Loucy (cell line): Measurements from ENCODE around the gene EXOC3L4.
"Not testable (repeated sequence)": the region's sequence is repeated elsewhere in the genome, so short reads cannot be mapped to it uniquely, and the experiment has no call there.

Experiments used
- H2AFZ ChIP-seq: fragments of 200-600 bp; sonication (generic); 2 replicates; pipeline ENCODE4 v1.6.0; 2016; ENCODE audit warnings: antibody characterized with exemption, mild to moderate bottlenecking, low read length, moderate library complexity
- H3F3A ChIP-seq: fragments of 200-600 bp; 2 replicates; pipeline ENCODE4 v1.6.0; 2016; ENCODE audit warnings: antibody characterized with exemption, low read depth, mild to moderate bottlenecking
- H3K27me3 ChIP-seq: fragments of 200-600 bp; sonication (generic); 2 replicates; pipeline ENCODE4 v1.6.1; 2014; ENCODE audit warnings: low read length, mild to moderate bottlenecking; ENCODE audit not compliant: insufficient read depth, poor library complexity, severe bottlenecking
- H3K36me3 ChIP-seq: fragments of 200-600 bp; sonication (generic); 2 replicates; pipeline ENCODE4 v1.6.1; 2016; ENCODE audit warnings: low read length; ENCODE audit not compliant: insufficient read depth
- H3K4me1 ChIP-seq: fragments of 200-600 bp; sonication (generic); 2 replicates; pipeline ENCODE4 v1.5.1; 2014; ENCODE audit warnings: low read length, mild to moderate bottlenecking; ENCODE audit not compliant: insufficient read depth, poor library complexity, severe bottlenecking
- H3K4me2 ChIP-seq: fragments of 200-600 bp; sonication (generic); 2 replicates; pipeline ENCODE4 v1.6.0; 2014; ENCODE audit warnings: antibody characterized with exemption, low read length, low read depth, mild to moderate bottlenecking; ENCODE audit not compliant: poor library complexity, severe bottlenecking
- H3K4me3 ChIP-seq: fragments of 200-600 bp; sonication (generic); 2 replicates; pipeline ENCODE4 v1.5.1; 2014; ENCODE audit warnings: low read length, mild to moderate bottlenecking, mixed read lengths; ENCODE audit not compliant: poor library complexity, severe bottlenecking
- H3K79me2 ChIP-seq: fragments of 200-600 bp; sonication (generic); 2 replicates; pipeline ENCODE4 v1.6.1; 2014; ENCODE audit warnings: low read length; ENCODE audit not compliant: insufficient read depth
- H3K9ac ChIP-seq: fragments of 200-600 bp; sonication (generic); 2 replicates; pipeline ENCODE4 v1.6.0; 2014; ENCODE audit warnings: mild to moderate bottlenecking, low read depth, low read length, moderate library complexity; ENCODE audit not compliant: poor library complexity, severe bottlenecking
- H3K9me2 ChIP-seq: fragments of 200-600 bp; sonication (generic); replicated peaks from 2 replicates; pipeline ENCODE4 v1.6.1; 2016; ENCODE audit warnings: low read depth, low read length, mixed read lengths
- H3K9me3 ChIP-seq: fragments of 200-600 bp; sonication (generic); 2 replicates; pipeline ENCODE4 v1.6.1; 2014; ENCODE audit warnings: mild to moderate bottlenecking, antibody characterized with exemption, low read length, low read depth; ENCODE audit not compliant: insufficient read depth
- H4K20me1 ChIP-seq: fragments of 200-600 bp; sonication (generic); 2 replicates; pipeline ENCODE4 v1.6.0; 2014; ENCODE audit warnings: antibody characterized with exemption, low read length, mild to moderate bottlenecking; ENCODE audit not compliant: insufficient read depth, poor library complexity, severe bottlenecking
- EZH2phosphoT487 ChIP-seq: fragments of 200-600 bp; IDR thresholded peaks from 2 replicates; pipeline ENCODE4 v1.6.1; 2018; ENCODE audit warnings: antibody characterized with exemption, mild to moderate bottlenecking, moderate library complexity, borderline replicate concordance
- TF ChIP-seq, protein P1 (sequence below): fragments of 200-600 bp; sonication (generic); conservative IDR thresholded peaks from 2 replicates; pipeline ENCODE4 v1.5.1; 2014; ENCODE audit warnings: mild to moderate bottlenecking, antibody characterized with exemption, low read length

The EXOC3L4 gene

DNA sequence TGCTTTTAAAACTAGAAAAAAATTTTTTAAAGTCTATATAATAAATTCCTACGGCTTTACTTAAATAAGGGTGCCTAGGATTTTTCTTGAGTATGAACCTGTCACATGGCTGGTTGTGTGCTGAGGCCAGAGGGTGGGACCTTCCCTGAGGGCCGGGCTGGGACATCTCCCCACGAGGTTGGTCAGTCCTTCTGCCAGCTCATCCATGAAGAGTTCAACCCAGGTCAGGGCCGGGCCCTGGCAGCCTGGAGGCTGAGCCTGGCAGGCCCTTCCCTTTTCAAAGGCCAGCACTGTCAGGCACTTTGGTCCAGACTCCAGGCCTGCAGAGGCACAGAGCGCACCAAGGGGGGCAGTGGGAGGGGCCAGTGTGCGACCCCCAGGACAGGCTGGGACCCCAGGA lies 60.5 kb downstream of the EXOC3L4 start:
- H4K20me1 ChIP-seq = no peaks in the 10 kb centered on the region
- no peaks in the 10 kb centered on the region for H3K27me3 ChIP-seq
- no peak overlapping the region for H2AFZ ChIP-seq
- no peak for TF ChIP-seq EZH2phosphoT487
- TF ChIP-seq, protein P1, sequence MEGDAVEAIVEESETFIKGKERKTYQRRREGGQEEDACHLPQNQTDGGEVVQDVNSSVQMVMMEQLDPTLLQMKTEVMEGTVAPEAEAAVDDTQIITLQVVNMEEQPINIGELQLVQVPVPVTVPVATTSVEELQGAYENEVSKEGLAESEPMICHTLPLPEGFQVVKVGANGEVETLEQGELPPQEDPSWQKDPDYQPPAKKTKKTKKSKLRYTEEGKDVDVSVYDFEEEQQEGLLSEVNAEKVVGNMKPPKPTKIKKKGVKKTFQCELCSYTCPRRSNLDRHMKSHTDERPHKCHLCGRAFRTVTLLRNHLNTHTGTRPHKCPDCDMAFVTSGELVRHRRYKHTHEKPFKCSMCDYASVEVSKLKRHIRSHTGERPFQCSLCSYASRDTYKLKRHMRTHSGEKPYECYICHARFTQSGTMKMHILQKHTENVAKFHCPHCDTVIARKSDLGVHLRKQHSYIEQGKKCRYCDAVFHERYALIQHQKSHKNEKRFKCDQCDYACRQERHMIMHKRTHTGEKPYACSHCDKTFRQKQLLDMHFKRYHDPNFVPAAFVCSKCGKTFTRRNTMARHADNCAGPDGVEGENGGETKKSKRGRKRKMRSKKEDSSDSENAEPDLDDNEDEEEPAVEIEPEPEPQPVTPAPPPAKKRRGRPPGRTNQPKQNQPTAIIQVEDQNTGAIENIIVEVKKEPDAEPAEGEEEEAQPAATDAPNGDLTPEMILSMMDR = no peak
- no peaks in the 10 kb centered on the region for H3K9me2 ChIP-seq
- no peaks in the 10 kb centered on the region for H3K79me2 ChIP-seq
- no peaks in the 10 kb centered on the region for H3K4me1 ChIP-seq
- H3K4me3 ChIP-seq = no peak overlapping the region
- no peaks in the 10 kb centered on the region for H3K9me3 ChIP-seq
- H3K4me2 ChIP-seq = no peak overlapping the region
- H3F3A ChIP-seq = no peaks in the 10 kb centered on the region
- H3K9ac ChIP-seq = no peak overlapping the region
- no peaks in the 10 kb centered on the region for H3K36me3 ChIP-seq

DNA sequence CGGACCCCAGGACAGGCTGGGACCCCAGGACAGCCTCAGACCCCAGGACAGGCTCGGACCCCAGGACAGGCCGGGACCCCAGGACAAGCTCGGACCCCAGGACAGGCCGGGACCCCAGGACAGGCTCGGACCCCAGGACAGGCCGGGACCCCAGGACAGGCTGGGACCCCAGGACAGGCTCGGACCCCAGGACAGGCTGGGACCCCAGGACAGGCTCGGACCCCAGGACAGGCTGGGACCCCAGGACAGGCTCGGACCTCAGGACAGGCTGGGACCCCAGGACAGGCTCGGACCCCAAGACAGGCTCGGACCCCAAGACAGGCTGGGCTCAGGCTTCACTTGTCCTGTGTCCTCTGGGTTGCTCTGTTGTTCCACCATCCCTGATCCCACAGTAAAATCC lies 60.9 kb downstream of the EXOC3L4 start:
- not testable (repeated sequence) for H3K4me3 ChIP-seq, H3K4me2 ChIP-seq, H3K27me3 ChIP-seq, H3K9ac ChIP-seq, H3K9me3 ChIP-seq, H3K79me2 ChIP-seq, H3F3A ChIP-seq, H3K9me2 ChIP-seq, H3K4me1 ChIP-seq, H4K20me1 ChIP-seq, H3K36me3 ChIP-seq, H2AFZ ChIP-seq

DNA sequence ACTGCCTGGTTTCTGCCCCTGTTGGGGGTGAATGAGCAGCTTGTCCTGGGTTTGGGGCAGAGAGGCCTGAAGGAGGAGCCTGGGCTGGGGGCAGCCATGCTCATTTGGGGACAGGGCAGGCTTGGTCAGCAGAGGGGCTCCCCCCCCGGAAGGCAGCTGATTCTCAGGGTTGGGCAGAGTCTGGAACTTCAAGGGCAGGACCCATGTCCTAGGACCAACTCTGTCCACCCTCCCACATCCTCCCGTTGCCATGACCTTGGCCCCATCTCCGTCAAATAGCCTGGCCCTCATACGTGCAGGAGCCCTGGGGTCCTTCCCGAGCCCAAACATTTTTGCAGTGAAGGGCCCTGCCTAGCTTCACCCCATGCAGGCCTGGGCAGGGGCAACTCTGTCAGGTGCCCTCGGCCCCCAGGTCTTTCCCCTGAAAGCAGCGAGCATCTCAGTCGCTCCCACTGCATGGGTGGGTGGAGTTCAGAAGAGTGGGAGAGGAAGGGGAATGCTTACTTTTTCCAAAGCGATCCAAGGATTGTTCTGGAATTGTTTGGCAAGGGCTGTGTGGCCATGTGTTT lies 61.4 kb downstream of the EXOC3L4 start:
- Histone ChIP-seq H3K4me1 (no peaks in the 10 kb centered on the region), H3K27me3 (no peaks in the 10 kb centered on the region), H2AFZ (no peak overlapping the region), H3F3A (no peaks in the 10 kb centered on the region), H3K9me2 (no peaks in the 10 kb centered on the region), H4K20me1 (no peaks in the 10 kb centered on the region), H3K9ac (no peak overlapping the region), H3K36me3 (no peaks in the 10 kb centered on the region), H3K9me3 (no peaks in the 10 kb centered on the region), H3K4me2 (no peak overlapping the region), H3K79me2 (no peaks in the 10 kb centered on the region), H3K4me3 (no peak overlapping the region)
- TF ChIP-seq EZH2phosphoT487 = no peak
- TF ChIP-seq, protein P1 = no peak

DNA sequence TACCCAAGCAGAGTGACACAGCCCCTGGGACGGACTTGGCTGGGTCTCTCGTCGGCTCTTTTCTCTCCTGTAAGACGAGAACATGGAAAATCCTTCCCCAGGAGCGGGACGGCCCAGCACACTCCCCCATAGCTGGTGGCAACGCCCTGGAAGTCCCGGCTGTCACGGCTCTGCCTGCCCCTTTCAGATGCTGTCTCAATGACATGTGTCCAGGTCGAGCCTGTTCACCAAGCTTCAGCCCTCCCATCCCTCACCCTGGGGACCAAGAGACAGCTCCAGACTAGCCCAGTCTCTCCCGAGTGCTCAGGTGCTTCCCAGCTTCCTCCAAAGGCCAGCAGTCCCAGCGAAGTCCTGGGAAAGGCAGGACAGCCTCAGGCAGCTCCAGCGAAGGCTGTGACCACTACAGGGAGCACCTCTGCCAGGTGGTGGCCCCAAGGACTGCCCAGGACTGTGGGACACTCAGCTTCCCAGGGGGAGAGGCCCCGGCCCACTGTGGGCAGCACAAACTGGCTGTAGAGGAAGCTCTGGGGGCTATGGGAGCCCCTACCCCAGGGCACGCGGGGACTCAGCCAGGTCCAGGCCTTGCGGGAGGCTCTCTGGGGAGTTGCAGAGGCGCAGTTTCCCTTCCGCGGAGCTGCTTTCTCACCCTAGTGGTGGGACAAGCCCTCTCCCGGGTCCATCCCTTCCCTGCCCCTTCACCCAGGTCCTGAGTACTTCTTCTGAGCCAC lies 62.3 kb downstream of the EXOC3L4 start:
- H3K9ac ChIP-seq = no peak overlapping the region
- no peak overlapping the region for H3K4me3 ChIP-seq
- H3K79me2 ChIP-seq = no peaks in the 10 kb centered on the region
- H2AFZ ChIP-seq = no peak overlapping the region
- H3K4me2 ChIP-seq = no peak overlapping the region
- TF ChIP-seq, protein P1 = no peak
- no peak for TF ChIP-seq EZH2phosphoT487
- H3K36me3 ChIP-seq = no peaks in the 10 kb centered on the region
- no peaks in the 10 kb centered on the region for H3K9me3 ChIP-seq
- no peaks in the 10 kb centered on the region for H3F3A ChIP-seq
- H4K20me1 ChIP-seq = no peaks in the 10 kb centered on the region
- H3K4me1 ChIP-seq = no peaks in the 10 kb centered on the region
- H3K9me2 ChIP-seq = no peaks in the 10 kb centered on the region
- no peaks in the 10 kb centered on the region for H3K27me3 ChIP-seq
